ENCODE measurements around the gene PIK3CD. TPM values are rescaled to one million over a fixed set of nuclear protein-coding genes. Genes with fewer than 3 reads are reported as not detected.

Gene PIK3CD
- total and polyA plus RNA-seq, 8 donors: 5.1 to 44.2 (median 6.1) TPM

GRCh38 chr1:9696793-9697192 is 45.3 kb downstream of the PIK3CD start:
- peaks cover 0 to 5% of the 10 kb centered on the region in 2 donors for H3K4me1 ChIP-seq
- no peak overlapping the region for H3K27ac ChIP-seq
- no peaks in the 10 kb centered on the region for H3K9me3 ChIP-seq
- no peaks in the 10 kb centered on the region for H3K27me3 ChIP-seq
- H3K4me3 ChIP-seq: no peak overlapping the region
- TF ChIP-seq CTCF (IDR thresholded peaks at IDR 0.05): no peak
- no peak for ATAC-seq
- intact Hi-C loops (cut with DNase I): no loop called here
- peaks cover 0 to 37% of the 10 kb centered on the region in 2 donors for H3K36me3 ChIP-seq
- no peak for DNase-seq

- Histone ChIP-seq H3K9me3 (no peaks in the 10 kb centered on the region), H3K4me1 (peaks cover 0 to 28% of the 10 kb centered on the region in 2 donors), H3K27me3 (no peaks in the 10 kb centered on the region), H3K27ac (no peak overlapping the region), H3K4me3 (no peak overlapping the region), H3K36me3 (peaks cover 0 to 16% of the 10 kb centered on the region in 2 donors)
- DNase-seq: no peak
- ATAC-seq: no peak
- intact Hi-C loops (cut with DNase I): no loop called here
- TF ChIP-seq CTCF (IDR thresholded peaks at IDR 0.05): no peak
Observed at GRCh38 chr1:9699361-9699760, 47.8 kb downstream of the PIK3CD start.

GRCh38 chr1:9700340-9700739 is 48.8 kb downstream of the PIK3CD start:
- DNase-seq: no peak

GRCh38 chr1:9701665-9702064 is 50.1 kb downstream of the PIK3CD start:
- Histone ChIP-seq H3K4me1 (peaks cover 0 to 39% of the 10 kb centered on the region in 2 donors), H3K27ac (no peak overlapping the region), H3K4me3 (no peak overlapping the region), H3K9me3 (no peaks in the 10 kb centered on the region), H3K36me3 (peaks cover 0 to 16% of the 10 kb centered on the region in 2 donors), H3K27me3 (no peaks in the 10 kb centered on the region)
- DNase-seq (no peak), ATAC-seq (no peak)
- intact Hi-C loops (cut with DNase I): loop anchor here in 1 of 2 donors (5.0 kb wide), 1 partner anchor 236 kb away; no protein-coding TSS in a partner anchor
- TF ChIP-seq CTCF (IDR thresholded peaks at IDR 0.05): no peak

More at GRCh38 chr1:9700340-9700739, 48.8 kb downstream of the PIK3CD start:
- Histone ChIP-seq H3K4me1 (peaks cover 0 to 33% of the 10 kb centered on the region in 2 donors), H3K4me3 (no peak overlapping the region), H3K9me3 (no peaks in the 10 kb centered on the region), H3K36me3 (peaks cover 0 to 16% of the 10 kb centered on the region in 2 donors), H3K27ac (no peak overlapping the region), H3K27me3 (no peaks in the 10 kb centered on the region)
- ATAC-seq: no peak
- TF ChIP-seq CTCF (IDR thresholded peaks at IDR 0.05): no peak
- intact Hi-C loops (cut with DNase I): loop anchor here in 1 of 2 donors (5.0 kb wide), 1 partner anchor 237 kb away; no protein-coding TSS in a partner anchor

- no peak overlapping the region for H3K4me3 ChIP-seq
- H3K4me1 ChIP-seq: peaks cover 0 to 49% of the 10 kb centered on the region in 2 donors
- H3K27me3 ChIP-seq: no peaks in the 10 kb centered on the region
- H3K36me3 ChIP-seq: peaks cover 0 to 10% of the 10 kb centered on the region in 2 donors
- no peak overlapping the region for H3K27ac ChIP-seq
- intact Hi-C loops (cut with DNase I): loop anchor here in 1 of 2 donors (5.0 kb wide), 1 partner anchor 234 kb away; no protein-coding TSS in a partner anchor
- DNase-seq (no peak), ATAC-seq (no peak)
- no peaks in the 10 kb centered on the region for H3K9me3 ChIP-seq
- no peak for TF ChIP-seq CTCF (IDR thresholded peaks at IDR 0.05)
Observed at GRCh38 chr1:9703165-9703509, 51.6 kb downstream of the PIK3CD start.

Data from left lung (tissue), 10 donors.